Spleen (tissue), 11 donors: Measurements from ENCODE around the gene ADAP1. TPM values are rescaled to one million over a fixed set of nuclear protein-coding genes. Genes with fewer than 3 reads are reported as not detected.
A peak's percentile ranks its signal among the peaks of the same experiment; 100 is the strongest.

Experiments used
- DNase-seq: peaks from one replicate; pipeline ENCODE4 v3.0.0-alpha.2; 2020
- H3K27ac ChIP-seq, 8 donors: fragments of 200-600 bp; sonication (generic) in 7 of 8; 1 replicate in 4 of 8; 2 replicates in 4 of 8; pipeline versions ENCODE4 v1.5.0 to v1.8.0; 2016 to 2021; ENCODE audit warnings: inconsistent platforms in 4 of 8, mild to moderate bottlenecking in 4 of 8, moderate library complexity in 1 of 8
- H3K27me3 ChIP-seq, 7 donors: fragments of 200-600 bp; sonication (generic) in 6 of 7; replicated peaks in 1 of 7; 1 replicate in 4 of 7; 2 replicates in 3 of 7; pipeline versions ENCODE4 v1.5.0 to v1.8.0; 2016 to 2021; ENCODE audit warnings: inconsistent platforms in 3 of 7, mild to moderate bottlenecking in 1 of 7
- H3K36me3 ChIP-seq, 6 donors: fragments of 200-600 bp; sonication (generic) in 5 of 6; 1 replicate in 4 of 6; 2 replicates in 2 of 6; pipeline versions ENCODE4 v1.5.0 to v1.8.0; 2016 to 2021; ENCODE audit warnings: inconsistent platforms in 2 of 6
- H3K4me1 ChIP-seq, 6 donors: fragments of 200-600 bp; sonication (generic) in 5 of 6; 1 replicate in 3 of 6; 2 replicates in 3 of 6; pipeline versions ENCODE4 v1.5.0 to v1.8.0; 2016 to 2021; ENCODE audit warnings: inconsistent platforms in 3 of 6
- H3K4me3 ChIP-seq, 8 donors: fragments of 200-600 bp; sonication (generic) in 7 of 8; 1 replicate in 4 of 8; 2 replicates in 4 of 8; pipeline versions ENCODE4 v1.5.0 to v1.8.0; 2016 to 2021; ENCODE audit warnings: inconsistent platforms in 4 of 8, mild to moderate bottlenecking in 4 of 8, moderate library complexity in 2 of 8
- H3K9me3 ChIP-seq, 8 donors: fragments of 200-600 bp; sonication (generic) in 7 of 8; 1 replicate in 4 of 8; 2 replicates in 4 of 8; pipeline versions ENCODE4 v1.5.0 to v1.8.0; 2016 to 2021; ENCODE audit warnings: inconsistent platforms in 4 of 8
- POLR2A ChIP-seq, 3 donors: fragments of 450-650 bp; IDR thresholded peaks; one replicate each; pipeline ENCODE4 v1.5.1; 2017; ENCODE audit warnings: antibody characterized with exemption in 3 of 3, mild to moderate bottlenecking in 1 of 3
- POLR2AphosphoS5 ChIP-seq, 3 donors: sonication (generic); formaldehyde crosslinking; IDR thresholded peaks; one replicate each; pipeline ENCODE4 v1.5.1; 2017; ENCODE audit warnings: antibody characterized with exemption in 3 of 3
- WGBS, 5 donors: extraction: QIAGEN DNeasy Blood & Tissue Kit in 3 of 5; methylation state at CpG; one replicate each; pipeline versions ENCODE4 v1.1.5 to v1.1.7; 2013 to 2018; 5-methylcytosine and 5-hydroxymethylcytosine counted together
- intact Hi-C: fragments of 100-400 bp; cut with DNase I; formaldehyde crosslinking; loops from one replicate; pipeline ENCODE4 v1.15.0; 2023; ENCODE audit warnings: low total_unique reads
- polyA plus RNA-seq, 3 donors: library from polyadenylated mRNA; stranded (reverse); fragments of 200-250 nt; gene quantifications; one replicate each; pipeline ENCODE4 v1.2.1, GENCODE V29; 2013
- total RNA-seq, 7 donors: library from RNA; depleted of rRNA in 3 of 7; stranded (reverse); fragments of >200 nt in 3 of 7; fragmentation: NEBNext Ultra II Directional in 4 of 7; extraction: Animal tissue kit (Norgen Biotek cat#: 25700) in 4 of 7; gene quantifications; one replicate each; pipeline versions ENCODE4 v1.1.0 to v1.2.1, GENCODE V29; 2016 to 2021
- TF ChIP-seq, protein P1 (sequence below), 11 experiments: fragments of 200-600 bp in 7 of 11; fragments of 450-650 bp in 4 of 11; sonication (generic) in 4 of 11; IDR thresholded peaks in 8 of 11; conservative IDR thresholded peaks in 3 of 11; 1 replicate in 7 of 11; 2 replicates in 4 of 11; pipeline versions ENCODE4 v1.4.0 to v1.8.0; 2016 to 2021; ENCODE audit warnings: antibody characterized with exemption in 11 of 11, inconsistent platforms in 4 of 11, mild to moderate bottlenecking in 1 of 11
- donor health status: healthy with polysubstance abuse.
- donor health status: DM: no; HTN: no; CAD: no; lungs with moderate emphysema.
- donor health status: DM: no; HTN: no; CAD: no.
- donor health status: Bipolar disorder and iron deficiency.
- donor health status: healthy.
- donor health status: DM: no; HTN: no; CAD: no.
- donor health status: DM: yes; HTN: yes; CAD: no.

Gene ADAP1
- total and polyA plus RNA-seq, 10 donors, result 8.7 to 38.6 (median 22.7) TPM

GRCh38 chr7:851204-851603, 103.3 kb downstream of the ADAP1 start:
- no peak for DNase-seq
- H3K9me3 ChIP-seq, result no peaks in the 10 kb centered on the region
- H3K4me1 ChIP-seq, result no peaks in the 10 kb centered on the region
- intact Hi-C loops, result no loop called here
- TF ChIP-seq POLR2A (IDR thresholded peaks at IDR 0.05) (no peak), POLR2AphosphoS5 (IDR thresholded peaks at IDR 0.05) (no peak)
- TF ChIP-seq, protein P1, sequence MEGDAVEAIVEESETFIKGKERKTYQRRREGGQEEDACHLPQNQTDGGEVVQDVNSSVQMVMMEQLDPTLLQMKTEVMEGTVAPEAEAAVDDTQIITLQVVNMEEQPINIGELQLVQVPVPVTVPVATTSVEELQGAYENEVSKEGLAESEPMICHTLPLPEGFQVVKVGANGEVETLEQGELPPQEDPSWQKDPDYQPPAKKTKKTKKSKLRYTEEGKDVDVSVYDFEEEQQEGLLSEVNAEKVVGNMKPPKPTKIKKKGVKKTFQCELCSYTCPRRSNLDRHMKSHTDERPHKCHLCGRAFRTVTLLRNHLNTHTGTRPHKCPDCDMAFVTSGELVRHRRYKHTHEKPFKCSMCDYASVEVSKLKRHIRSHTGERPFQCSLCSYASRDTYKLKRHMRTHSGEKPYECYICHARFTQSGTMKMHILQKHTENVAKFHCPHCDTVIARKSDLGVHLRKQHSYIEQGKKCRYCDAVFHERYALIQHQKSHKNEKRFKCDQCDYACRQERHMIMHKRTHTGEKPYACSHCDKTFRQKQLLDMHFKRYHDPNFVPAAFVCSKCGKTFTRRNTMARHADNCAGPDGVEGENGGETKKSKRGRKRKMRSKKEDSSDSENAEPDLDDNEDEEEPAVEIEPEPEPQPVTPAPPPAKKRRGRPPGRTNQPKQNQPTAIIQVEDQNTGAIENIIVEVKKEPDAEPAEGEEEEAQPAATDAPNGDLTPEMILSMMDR (IDR thresholded peaks at IDR 0.05 in 8 of 11, conservative IDR thresholded peaks at IDR 0.05 in 3 of 11), result no peak
- 88 to 95% (median 91%) methylated on average over 14 of the region's 14 CpGs for WGBS, 5 donors
- H3K27me3 ChIP-seq, result no peaks in the 10 kb centered on the region
- H3K36me3 ChIP-seq, result peaks cover 8 to 85% (median 72%) of the 10 kb centered on the region in 6 donors
- H3K27ac ChIP-seq, result no peak overlapping the region
- no peak overlapping the region for H3K4me3 ChIP-seq

DNA sequence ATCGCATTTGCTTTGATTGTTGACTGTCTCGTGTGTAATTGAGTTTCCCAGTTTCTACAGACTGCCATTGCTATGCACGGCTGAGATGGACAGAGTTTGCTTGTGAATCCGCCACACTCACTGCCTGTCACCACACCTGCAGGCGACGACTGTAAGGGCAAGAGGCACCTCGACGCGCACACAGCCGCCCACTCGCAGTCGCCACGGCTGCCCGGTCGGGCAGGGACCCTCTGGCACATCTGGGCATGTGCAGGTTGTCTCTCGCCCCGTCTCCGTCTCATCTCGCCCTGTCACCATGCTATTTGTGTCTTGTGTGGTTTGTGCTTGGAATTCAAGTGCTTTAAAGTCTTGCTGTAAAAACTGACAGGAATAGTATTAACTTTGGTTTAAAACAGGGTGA, 104.7 kb downstream of the ADAP1 start:
- intact Hi-C loops, result no loop called here
- Histone ChIP-seq H3K4me1 (no peaks in the 10 kb centered on the region), H3K4me3 (no peak overlapping the region), H3K27ac (no peak overlapping the region), H3K36me3 (peaks cover 5 to 82% (median 64%) of the 10 kb centered on the region in 6 donors), H3K9me3 (no peaks in the 10 kb centered on the region), H3K27me3 (no peaks in the 10 kb centered on the region)
- TF ChIP-seq POLR2AphosphoS5 (IDR thresholded peaks at IDR 0.05), result peak in 1 of 3 donors; percentile 34
- TF ChIP-seq, protein P1 (IDR thresholded peaks at IDR 0.05 in 8 of 11, conservative IDR thresholded peaks at IDR 0.05 in 3 of 11), result no peak
- no peak for TF ChIP-seq POLR2A (IDR thresholded peaks at IDR 0.05)
- DNase-seq, result no peak
- 93 to 97% (median 96%) methylated on average over 19 of the region's 19 CpGs for WGBS, 5 donors

DNA sequence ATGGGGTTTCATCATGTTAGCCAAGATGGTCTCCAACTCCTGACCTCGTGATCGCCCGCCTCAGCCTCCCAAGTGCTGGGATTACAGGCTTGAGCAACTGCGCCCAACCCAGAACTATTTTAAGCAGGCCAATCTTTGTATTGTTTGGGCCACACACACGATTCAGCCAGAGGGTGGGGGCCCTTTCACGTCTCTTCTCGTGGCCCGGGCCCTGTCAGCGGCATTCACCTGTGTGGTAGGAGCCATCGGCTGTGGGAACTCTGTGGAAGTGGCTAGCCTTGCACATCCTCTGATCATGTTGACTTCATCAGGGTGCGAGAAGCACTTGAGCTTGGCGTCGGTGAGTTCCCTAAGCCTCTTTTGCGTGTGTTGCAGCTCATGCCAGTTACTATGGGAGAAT, 105.3 kb downstream of the ADAP1 start:
- 91 to 95% (median 94%) methylated on average over 14 of the region's 14 CpGs for WGBS, 5 donors
- DNase-seq, result no peak
- Histone ChIP-seq H3K27ac (no peak overlapping the region), H3K27me3 (no peaks in the 10 kb centered on the region), H3K36me3 (peaks cover 7 to 82% (median 64%) of the 10 kb centered on the region in 6 donors), H3K9me3 (no peaks in the 10 kb centered on the region), H3K4me1 (no peaks in the 10 kb centered on the region), H3K4me3 (no peak overlapping the region)
- intact Hi-C loops, result no loop called here
- TF ChIP-seq, protein P1 (IDR thresholded peaks at IDR 0.05 in 8 of 11, conservative IDR thresholded peaks at IDR 0.05 in 3 of 11), result no peak

Other genes starting within 250 kb of the ADAP1 start
- 10 to 100 TPM; 13.7 to 22.4 (median 21.2) TPM for gene DNAAF5, start 228.0 kb downstream of the ADAP1 start, total RNA-seq
- gene DNAAF5, start 228.0 kb downstream of the ADAP1 start, polyA plus RNA-seq, result 1 to 10 TPM; 7.5 to 8.4 (median 7.7) TPM
- gene PRKAR1B, start 227.4 kb downstream of the ADAP1 start, total RNA-seq, result 10 to 100 TPM; 20.8 to 39.5 (median 23.8) TPM
- 10 to 100 TPM in 2 of 3 donors, 1 to 10 TPM in 1; 9.9 to 30.2 (median 13.9) TPM for gene PRKAR1B, start 227.4 kb downstream of the ADAP1 start, polyA plus RNA-seq
- gene SUN1, start 122.2 kb downstream of the ADAP1 start, total RNA-seq, result 100 to 1,000 TPM; 103 to 181 (median 154) TPM
- 10 to 100 TPM; 33.2 to 59.5 (median 54.9) TPM for gene SUN1, start 122.2 kb downstream of the ADAP1 start, polyA plus RNA-seq
- gene GET4, start 78.1 kb downstream of the ADAP1 start, total RNA-seq, result 10 to 100 TPM; 25.4 to 39.5 (median 34.4) TPM
- gene GET4, start 78.1 kb downstream of the ADAP1 start, polyA plus RNA-seq, result 10 to 100 TPM; 40.0 to 63.0 (median 53.9) TPM
- gene COX19, start 20.9 kb upstream of the ADAP1 start, total RNA-seq, result 10 to 100 TPM; 12.4 to 29.1 (median 18.9) TPM
- 1 to 10 TPM; 7.1 to 8.9 (median 7.2) TPM for gene COX19, start 20.9 kb upstream of the ADAP1 start, polyA plus RNA-seq
- gene CYP2W1, start 28.5 kb upstream of the ADAP1 start, total RNA-seq, result 1 to 10 TPM in 1 of 7 donors, under 1 TPM in 4, not detected in 2; 0.13 to 1.2 (median 0.51) TPM
- under 1 TPM; 0.05 to 0.80 (median 0.28) TPM for gene CYP2W1, start 28.5 kb upstream of the ADAP1 start, polyA plus RNA-seq
- 10 to 100 TPM in 5 of 7 donors, 1 to 10 TPM in 2; 7.1 to 19.2 (median 13.3) TPM for gene GPR146, start 89.9 kb upstream of the ADAP1 start, total RNA-seq
- 1 to 10 TPM; 3.9 to 7.3 (median 5.0) TPM for gene GPR146, start 89.9 kb upstream of the ADAP1 start, polyA plus RNA-seq
- 10 to 100 TPM in 1 of 7 donors, 1 to 10 TPM in 6; 3.0 to 14.2 (median 6.1) TPM for gene GPER1, start 133.4 kb upstream of the ADAP1 start, total RNA-seq
- 1 to 10 TPM; 3.7 to 6.4 (median 3.9) TPM for gene GPER1, start 133.4 kb upstream of the ADAP1 start, polyA plus RNA-seq
- gene ZFAND2A, start 205.5 kb upstream of the ADAP1 start, total RNA-seq, result 10 to 100 TPM; 18.3 to 40.3 (median 22.9) TPM
- 10 to 100 TPM; 31.4 to 41.7 (median 32.7) TPM for gene ZFAND2A, start 205.5 kb upstream of the ADAP1 start, polyA plus RNA-seq